NT2/D1 (cell line): ENCODE results near the gene FAF1.

Experiments used
- SUZ12 ChIP-seq: IDR thresholded peaks from 2 replicates; pipeline ENCODE4 v1.6.1; 2011; ENCODE audit not compliant: insufficient read length, insufficient read depth; ENCODE audit errors: extremely low read depth
- YY1 ChIP-seq: IDR thresholded peaks from 2 replicates; pipeline ENCODE4 v1.6.1; 2011; ENCODE audit not compliant: insufficient read length, insufficient read depth
- ZNF274 ChIP-seq: IDR thresholded peaks from 2 replicates; pipeline ENCODE4 v1.6.1; 2011; ENCODE audit warnings: mild to moderate bottlenecking, low read depth, low read length

DNA sequence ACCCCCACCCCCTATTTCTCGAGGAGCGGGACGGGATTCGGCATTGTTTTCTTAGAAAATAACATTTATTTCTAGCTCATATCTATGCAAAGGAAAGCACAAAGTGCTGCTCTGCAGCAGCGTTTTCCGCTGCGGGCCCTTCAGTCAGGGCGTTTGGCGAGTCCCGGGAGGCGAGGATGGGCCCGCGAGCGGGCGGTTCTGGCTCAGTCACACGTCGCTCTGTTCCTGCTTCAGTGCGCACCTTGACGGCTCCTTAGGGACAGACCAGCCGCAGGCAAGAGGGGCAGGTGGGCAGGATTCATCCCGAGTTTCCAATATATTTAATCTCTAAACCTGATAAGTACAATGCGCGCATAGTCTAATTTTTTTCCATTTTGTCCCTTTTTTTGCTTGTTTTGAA lies 542.6 kb downstream of the FAF1 start:
- TF ChIP-seq YY1 (no peak), ZNF274 (no peak), SUZ12 (peak; percentile 44)
